Heart right ventricle (tissue), 16 donors: ENCODE data around the gene SPACDR. TPM values are rescaled to one million over a fixed set of nuclear protein-coding genes. Genes with fewer than 3 reads are reported as not detected.
"Not testable (repeated sequence)": the region's sequence is repeated elsewhere in the genome, so short reads cannot be mapped to it uniquely, and the experiment has no call there.

Experiments
- ATAC-seq, 8 donors: fragments of 200-7000 bp; cut with Tn5 transposase; one replicate each; pipeline ENCODE4 v1.9.1; 2020; ENCODE audit warnings: mild to moderate bottlenecking in 8 of 8, moderate library complexity in 8 of 8, moderate number of reproducible peaks in 1 of 8
- DNase-seq, 2 donors: peaks; one replicate each; pipeline ENCODE4 v3.0.0-alpha.2; 2020
- H3K27ac ChIP-seq, 10 donors: fragments of 200-600 bp; sonication (generic) in 2 of 10; one replicate each; pipeline versions ENCODE4 v1.5.0 to v1.8.0; 2020 to 2022; ENCODE audit warnings: mild to moderate bottlenecking in 3 of 10
- H3K27me3 ChIP-seq, 7 donors: fragments of 200-600 bp; one replicate each; pipeline ENCODE4 v1.8.0; 2021 to 2022; ENCODE audit warnings: mild to moderate bottlenecking in 2 of 7
- H3K36me3 ChIP-seq, 9 donors: fragments of 200-600 bp; sonication (generic) in 1 of 9; one replicate each; pipeline versions ENCODE4 v1.5.0 to v1.8.0; 2020 to 2022; ENCODE audit warnings: mild to moderate bottlenecking in 2 of 9
- H3K4me1 ChIP-seq, 9 donors: fragments of 200-600 bp; sonication (generic) in 1 of 9; one replicate each; pipeline versions ENCODE4 v1.5.0 to v1.8.0; 2020 to 2022; ENCODE audit warnings: mild to moderate bottlenecking in 4 of 9
- H3K4me3 ChIP-seq, 10 donors: fragments of 200-600 bp; sonication (generic) in 2 of 10; one replicate each; pipeline versions ENCODE4 v1.5.0 to v1.8.0; 2020 to 2022; ENCODE audit warnings: mild to moderate bottlenecking in 7 of 10, moderate library complexity in 2 of 10
- H3K9me3 ChIP-seq, 11 donors: fragments of 200-600 bp in 10 of 11; sonication (generic) in 2 of 11; one replicate each; pipeline versions ENCODE4 v1.5.0 to v1.8.0; 2013 to 2022; ENCODE audit warnings: mild to moderate bottlenecking in 2 of 11, control low read depth in 1 of 11, moderate library complexity in 1 of 11
- WGBS, 2 donors: extraction: QIAGEN DNeasy Blood & Tissue Kit; methylation state at CpG; one replicate each; pipeline ENCODE4 v1.1.7; 2013; ENCODE audit warnings: inconsistent platforms in 1 of 2; 5-methylcytosine and 5-hydroxymethylcytosine counted together
- intact Hi-C, 10 donors: fragments of 100-400 bp; cut with DNase I; formaldehyde crosslinking; loops; one replicate each; pipeline versions ENCODE4 v1.11.1 to v1.14.2; 2022
- polyA plus RNA-seq, 2 donors: library from polyadenylated mRNA; stranded (reverse); fragments of 200-250 nt; gene quantifications; one replicate each; pipeline ENCODE4 v1.2.3, GENCODE V29; 2013
- total RNA-seq, 10 donors: library from RNA; stranded (reverse); fragmentation: NEBNext Ultra II Directional in 3 of 10; extraction: Animal tissue kit (Norgen Biotek cat#: 25700) in 3 of 10; gene quantifications; one replicate each; pipeline versions ENCODE4 v1.2.1 to v1.2.4, GENCODE V29; 2021 to 2023
- TF ChIP-seq, protein P1 (sequence below), 9 donors: fragments of 200-600 bp; sonication (generic) in 2 of 9; IDR thresholded peaks; one replicate each; pipeline versions ENCODE4 v1.5.0 to v1.8.0; 2021 to 2022; ENCODE audit warnings: antibody characterized with exemption in 9 of 9, mild to moderate bottlenecking in 5 of 9, moderate library complexity in 1 of 9
- donor health status: Arrhythmogenic right ventricular cardiomyopathy.
- donor health status: ischemic (EF 13 %, LVEDD 7.1; RV severe dilation, severe dysfunction).
- donor health status: healthy with polysubstance abuse.
- donor health status: DM: no; HTN: yes; CAD: no.
- donor health status: DM: no; HTN: no; CAD: no.
- donor health status: ischemic (EF 25% LVEDD 6.9; RV normal size, moderate dysfunction).
- donor health status: ischemic (EF 25% LVEDD 5.7; RV mildly dilated, moderate dysfunction).
- donor health status: healthy.
- donor health status: DM: yes; HTN: yes; CAD: no.
- donor health status: Ischemic cardiomyopathy.
- donor health status: ischemic (EF 35%, LVEDD 5.7; RV mildly dilated, moderate dysfunction).
- donor health status: nonischemic (EF 11% LVEDD 7.7; RV severe dilation, severe dysfunction).
- donor health status: DM: yes; HTN: yes; CAD: no.
- donor health status: PGD.
- donor health status: ischemic (EF 29% LVEDD 5.4; RV normal size, mild dysfunction).
- donor health status: nonischemic (EF 23%, LVEDD 6.1; RV moderate dilation, normal function).

SPACDR gene
- total and polyA plus RNA-seq, 12 donors: 0.28 to 1.3 (median 0.77) TPM; not detected in 4

DNA sequence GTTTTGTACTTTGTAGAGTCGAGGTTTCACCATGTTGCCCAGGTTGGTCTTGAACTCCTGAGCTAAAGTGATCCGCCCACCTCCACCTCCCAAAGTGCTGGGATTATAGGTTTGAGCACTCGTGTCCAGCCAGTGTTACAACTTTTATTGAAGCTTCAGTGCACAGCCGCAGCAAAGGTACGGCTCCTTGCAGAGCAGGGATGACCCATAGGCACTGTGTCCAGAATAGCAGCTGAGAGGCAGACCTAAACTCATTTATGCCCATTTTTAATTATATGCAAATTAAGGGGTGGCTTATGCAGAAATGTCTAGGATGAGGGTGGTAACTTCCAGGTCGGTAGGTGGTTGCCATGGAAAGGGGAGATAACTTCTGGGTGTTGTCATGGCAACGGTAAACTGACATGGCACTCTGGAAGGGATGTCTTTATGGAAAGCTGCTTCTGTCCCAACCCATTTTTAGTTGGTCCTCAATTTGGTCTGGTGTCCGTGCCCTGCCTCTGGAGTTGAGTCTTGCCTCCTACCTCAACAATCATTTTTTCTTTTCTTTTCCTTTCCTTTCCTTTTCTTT is 42.4 kb upstream of the SPACDR start:
- TF ChIP-seq, protein P1, sequence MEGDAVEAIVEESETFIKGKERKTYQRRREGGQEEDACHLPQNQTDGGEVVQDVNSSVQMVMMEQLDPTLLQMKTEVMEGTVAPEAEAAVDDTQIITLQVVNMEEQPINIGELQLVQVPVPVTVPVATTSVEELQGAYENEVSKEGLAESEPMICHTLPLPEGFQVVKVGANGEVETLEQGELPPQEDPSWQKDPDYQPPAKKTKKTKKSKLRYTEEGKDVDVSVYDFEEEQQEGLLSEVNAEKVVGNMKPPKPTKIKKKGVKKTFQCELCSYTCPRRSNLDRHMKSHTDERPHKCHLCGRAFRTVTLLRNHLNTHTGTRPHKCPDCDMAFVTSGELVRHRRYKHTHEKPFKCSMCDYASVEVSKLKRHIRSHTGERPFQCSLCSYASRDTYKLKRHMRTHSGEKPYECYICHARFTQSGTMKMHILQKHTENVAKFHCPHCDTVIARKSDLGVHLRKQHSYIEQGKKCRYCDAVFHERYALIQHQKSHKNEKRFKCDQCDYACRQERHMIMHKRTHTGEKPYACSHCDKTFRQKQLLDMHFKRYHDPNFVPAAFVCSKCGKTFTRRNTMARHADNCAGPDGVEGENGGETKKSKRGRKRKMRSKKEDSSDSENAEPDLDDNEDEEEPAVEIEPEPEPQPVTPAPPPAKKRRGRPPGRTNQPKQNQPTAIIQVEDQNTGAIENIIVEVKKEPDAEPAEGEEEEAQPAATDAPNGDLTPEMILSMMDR (IDR thresholded peaks at IDR 0.05): no peak
- no peak overlapping the region for H3K4me3 ChIP-seq
- H3K36me3 ChIP-seq: no peaks in the 10 kb centered on the region
- no peaks in the 10 kb centered on the region for H3K9me3 ChIP-seq
- H3K27ac ChIP-seq: no peak overlapping the region
- DNase-seq (no peak), ATAC-seq (no peak)
- 67 to 70% methylated on average over 8 of the region's 8 CpGs for WGBS, 2 donors
- intact Hi-C loops: no loop called here
- no peaks in the 10 kb centered on the region for H3K4me1 ChIP-seq
- peaks cover 0 to 21% (median 0%) of the 10 kb centered on the region in 7 donors for H3K27me3 ChIP-seq

DNA sequence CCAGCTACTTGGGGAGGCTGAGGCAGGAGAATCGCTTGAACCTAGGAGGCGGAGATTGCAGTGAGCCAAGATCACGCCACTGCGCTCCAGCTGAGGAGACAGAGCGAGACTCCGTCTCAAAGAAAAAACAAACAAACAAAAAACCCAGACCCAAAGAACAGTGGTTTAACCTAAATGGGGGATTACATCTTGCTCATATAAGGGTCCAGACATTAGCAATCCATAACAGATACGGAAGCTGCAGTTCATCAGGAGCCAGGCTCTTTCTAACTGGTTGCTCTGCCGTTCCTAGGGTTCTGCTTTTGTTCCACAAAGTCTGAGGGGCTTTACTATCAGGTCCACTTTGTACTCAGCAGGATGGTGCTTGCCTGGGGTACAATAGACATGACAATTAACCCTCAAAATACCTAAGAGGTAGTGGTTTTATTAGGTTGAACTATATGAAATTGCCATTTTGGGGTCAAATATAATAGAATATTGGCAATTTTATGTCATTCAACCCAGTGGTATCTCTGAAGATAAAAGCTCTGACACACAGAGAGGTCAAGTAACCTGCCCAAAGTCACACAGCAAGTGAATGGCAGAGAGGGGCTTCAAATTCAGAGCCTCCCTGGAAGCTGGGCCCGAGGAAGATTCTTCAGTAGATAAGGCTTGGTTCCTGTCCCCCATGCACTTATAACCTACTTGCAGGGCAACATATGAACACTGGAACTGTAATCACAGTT is 41.0 kb upstream of the SPACDR start:
- intact Hi-C loops: no loop called here
- Histone ChIP-seq H3K27me3 (peaks cover 0 to 21% (median 0%) of the 10 kb centered on the region in 7 donors), H3K36me3 (no peaks in the 10 kb centered on the region), H3K4me3 (no peak overlapping the region), H3K9me3 (no peaks in the 10 kb centered on the region), H3K27ac (no peak overlapping the region), H3K4me1 (no peaks in the 10 kb centered on the region)
- WGBS, 2 donors: 88 to 93% methylated on average over 9 of the region's 9 CpGs
- no peak for DNase-seq
- TF ChIP-seq, protein P1 (IDR thresholded peaks at IDR 0.05): no peak
- no peak for ATAC-seq

DNA sequence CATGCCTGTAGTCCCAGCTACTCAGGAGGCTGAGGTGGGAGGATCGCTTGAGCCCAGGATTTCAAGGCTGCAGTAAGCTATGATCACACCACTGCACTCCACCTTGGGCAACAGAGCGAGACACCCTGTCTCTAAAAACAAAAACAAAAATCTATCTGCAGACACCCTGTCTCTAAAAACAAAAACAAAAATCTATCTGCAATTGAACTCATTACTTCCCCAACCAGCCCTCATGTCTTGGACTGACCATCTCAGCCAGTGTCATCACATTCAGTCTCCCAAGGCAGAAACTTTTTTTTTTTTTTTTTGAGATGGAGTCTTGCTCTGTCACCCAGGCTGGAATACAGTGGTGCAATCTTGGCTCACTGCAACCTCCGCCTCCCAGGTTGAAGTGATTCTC is 40.0 kb upstream of the SPACDR start:
- H3K27ac ChIP-seq, H3K4me1 ChIP-seq, DNase-seq, ATAC-seq, H3K9me3 ChIP-seq, H3K36me3 ChIP-seq, H3K4me3 ChIP-seq, intact Hi-C loops: not testable (repeated sequence)
- 96% methylated on average over 3 of the region's 3 CpGs for WGBS, 2 donors
- H3K27me3 ChIP-seq: peaks cover 0 to 18% (median 0%) of the 10 kb centered on the region in 7 donors

DNA sequence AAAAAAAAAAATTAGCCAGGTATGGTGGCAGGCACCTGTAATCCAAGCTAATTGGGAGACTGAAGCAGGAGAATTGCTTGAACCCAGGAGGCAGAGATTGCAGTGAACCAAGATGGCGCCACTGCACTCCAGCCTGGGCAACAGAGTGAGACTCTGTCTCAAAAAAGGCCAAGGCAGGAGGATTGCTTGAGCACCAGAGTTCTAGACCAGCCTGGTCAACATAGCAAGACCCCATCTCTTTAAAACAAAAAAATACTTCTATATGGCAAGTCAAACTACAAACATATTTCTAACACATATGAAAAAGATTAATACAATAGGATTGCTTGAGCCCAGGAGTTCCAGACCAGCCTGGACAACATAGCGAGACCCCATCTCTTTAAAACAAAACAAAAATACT is 36.7 kb upstream of the SPACDR start:
- H3K27ac ChIP-seq, H3K4me1 ChIP-seq, intact Hi-C loops, H3K27me3 ChIP-seq, DNase-seq, ATAC-seq, H3K9me3 ChIP-seq, H3K36me3 ChIP-seq, H3K4me3 ChIP-seq: not testable (repeated sequence)
- 87 to 90% methylated on average over 2 of the region's 2 CpGs for WGBS, 2 donors

DNA sequence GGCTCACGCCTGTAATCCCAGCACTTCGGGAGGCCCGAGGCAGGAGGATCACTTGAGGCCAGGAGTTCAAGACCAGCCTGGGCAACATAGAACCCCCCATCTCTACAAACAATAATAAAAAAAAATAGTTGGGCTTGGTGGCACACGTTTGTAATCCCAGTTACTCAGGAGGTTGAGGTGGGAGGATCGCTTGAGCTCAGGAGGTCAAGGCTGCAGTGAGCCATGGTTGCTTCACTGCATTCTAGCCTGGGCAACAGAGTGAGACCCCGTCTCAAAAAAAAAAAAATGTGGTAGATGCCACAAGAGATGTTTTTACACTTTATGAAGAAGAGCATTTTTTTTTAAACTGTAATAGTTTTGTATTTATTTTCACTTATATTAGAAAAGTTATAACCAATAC is 32.4 kb upstream of the SPACDR start:
- DNase-seq: no peak
- no peak for ATAC-seq
- Histone ChIP-seq H3K36me3 (no peaks in the 10 kb centered on the region), H3K27me3 (peaks cover 0 to 17% (median 0%) of the 10 kb centered on the region in 7 donors), H3K4me1 (peaks cover 0 to 14% (median 11%) of the 10 kb centered on the region in 9 donors), H3K4me3 (no peak overlapping the region), H3K27ac (no peak overlapping the region), H3K9me3 (no peaks in the 10 kb centered on the region)
- intact Hi-C loops: no loop called here
- 88 to 91% methylated on average over 6 of the region's 6 CpGs for WGBS, 2 donors
- TF ChIP-seq, protein P1 (IDR thresholded peaks at IDR 0.05): no peak
